Measurements from ENCODE around the gene IQCC. TPM values are rescaled to one million over a fixed set of nuclear protein-coding genes. Genes with fewer than 3 reads are reported as not detected.
A peak's percentile ranks its signal among the peaks of the same experiment; 100 is the strongest.

IQCC gene
- total RNA-seq, 1 donor from 2014 or later, result 4.7 TPM

- Mint-ChIP-seq H3K4me1 (ENCODE audit: unreplicated experiment) (peaks cover 18% of the 10 kb centered on the region), H3K36me3 (peaks cover 44% of the 10 kb centered on the region), H3K27me3 (no peaks in the 10 kb centered on the region), H3K27ac (no peak overlapping the region), H3K9me3 (no peaks in the 10 kb centered on the region), H3K4me3 (no peak overlapping the region)
- no peak for TF ChIP-seq CTCF (conservative IDR thresholded peaks at IDR 0.05)
- DNase-seq (ENCODE audit: extremely low spot score, unreplicated experiment), result no peak
Measured at GRCh38 chr1:32187850-32188249, 17.6 kb upstream of the IQCC start.

DNA sequence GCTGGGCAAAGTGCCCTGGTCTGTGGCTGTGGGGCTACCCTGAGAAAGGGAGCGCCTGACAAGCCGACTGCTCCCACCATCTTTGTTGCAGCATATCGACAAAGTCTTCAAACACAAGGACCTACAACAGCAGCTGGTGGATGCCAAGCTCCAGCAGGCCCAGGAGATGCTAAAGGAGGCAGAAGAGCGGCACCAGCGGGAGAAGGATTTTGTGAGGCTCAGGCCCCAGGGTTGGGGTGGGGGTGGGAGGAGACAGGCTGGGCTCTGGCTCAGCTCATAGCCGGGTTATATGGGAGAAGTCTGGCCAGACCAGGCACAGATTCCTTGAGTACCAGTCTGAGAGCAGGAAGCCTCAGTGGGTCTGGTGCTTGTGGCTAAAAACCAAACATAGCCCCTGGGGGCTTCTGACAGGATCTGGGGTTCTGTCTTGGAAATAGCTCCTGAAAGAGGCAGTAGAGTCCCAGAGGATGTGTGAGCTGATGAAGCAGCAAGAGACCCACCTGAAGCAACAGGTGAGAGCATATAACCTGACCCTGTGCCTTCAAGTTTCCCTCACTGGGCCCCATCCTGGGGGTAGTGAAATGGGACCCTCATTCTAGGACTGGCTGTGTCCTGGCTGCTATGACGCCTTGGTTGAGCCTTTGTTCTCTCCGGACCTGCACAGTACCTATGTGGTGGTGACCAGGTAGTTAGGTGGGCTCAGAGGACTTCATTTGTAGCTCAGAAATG is 13.1 kb upstream of the IQCC start:
- no peaks in the 10 kb centered on the region for H3K27me3 Mint-ChIP-seq
- peaks cover 31% of the 10 kb centered on the region for H3K36me3 Mint-ChIP-seq
- H3K4me3 Mint-ChIP-seq, result no peak overlapping the region
- DNase-seq (ENCODE audit: extremely low spot score, unreplicated experiment), result no peak
- TF ChIP-seq CTCF (conservative IDR thresholded peaks at IDR 0.05), result no peak
- peaks cover 2% of the 10 kb centered on the region for H3K4me1 Mint-ChIP-seq (ENCODE audit: unreplicated experiment)
- H3K9me3 Mint-ChIP-seq, result no peaks in the 10 kb centered on the region
- no peak overlapping the region for H3K27ac Mint-ChIP-seq

- Mint-ChIP-seq H3K27ac (no peak overlapping the region), H3K9me3 (no peaks in the 10 kb centered on the region), H3K27me3 (no peaks in the 10 kb centered on the region), H3K4me1 (ENCODE audit: unreplicated experiment) (peaks cover 13% of the 10 kb centered on the region), H3K4me3 (no peak overlapping the region), H3K36me3 (peaks cover 29% of the 10 kb centered on the region)
- DNase-seq (ENCODE audit: extremely low spot score, unreplicated experiment), result no peak
- TF ChIP-seq CTCF (conservative IDR thresholded peaks at IDR 0.05), result no peak
Measured at GRCh38 chr1:32194984-32195383, 10.5 kb upstream of the IQCC start.

DNA sequence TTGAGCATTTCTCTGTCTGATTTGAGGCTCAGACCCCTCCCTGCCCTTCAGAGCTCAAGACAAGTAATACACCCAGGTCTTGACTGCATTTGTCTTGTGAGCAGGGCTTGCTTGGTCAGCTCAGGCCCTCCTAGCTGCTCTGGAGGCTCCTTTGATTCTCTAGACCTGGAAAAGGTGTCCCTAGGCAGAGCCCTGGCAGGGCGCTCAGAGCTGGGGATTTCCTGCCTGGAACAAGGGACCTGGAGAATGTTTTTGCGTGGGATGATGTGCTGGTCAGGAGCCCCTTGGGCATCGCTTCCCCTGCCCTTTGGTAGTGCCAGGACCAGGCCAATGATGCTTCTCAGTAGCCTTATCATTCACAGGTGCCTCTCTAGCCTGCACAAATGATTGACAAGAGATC is 9.9 kb upstream of the IQCC start:
- H3K36me3 Mint-ChIP-seq, result peaks cover 26% of the 10 kb centered on the region

GRCh38 chr1:32195972-32196823 is 9.3 kb upstream of the IQCC start:
- Mint-ChIP-seq H3K4me1 (ENCODE audit: unreplicated experiment) (peaks cover 17% of the 10 kb centered on the region), H3K36me3 (peaks cover 25% of the 10 kb centered on the region), H3K4me3 (no peak overlapping the region), H3K27ac (peak overlapping the region; percentile 23), H3K27me3 (no peaks in the 10 kb centered on the region), H3K9me3 (no peaks in the 10 kb centered on the region)
- no peak for DNase-seq (ENCODE audit: extremely low spot score, unreplicated experiment)
- TF ChIP-seq CTCF (conservative IDR thresholded peaks at IDR 0.05), result no peak

More for the DNA sequence above, 9.9 kb upstream of the IQCC start:
- Mint-ChIP-seq H3K27ac (no peak overlapping the region), H3K9me3 (no peaks in the 10 kb centered on the region), H3K4me3 (no peak overlapping the region), H3K4me1 (ENCODE audit: unreplicated experiment) (peaks cover 17% of the 10 kb centered on the region), H3K27me3 (no peaks in the 10 kb centered on the region)
- no peak for DNase-seq (ENCODE audit: extremely low spot score, unreplicated experiment)
- no peak for TF ChIP-seq CTCF (conservative IDR thresholded peaks at IDR 0.05)

Measured in type B pancreatic cell (in vitro differentiated cells).